Adrenal gland (tissue), 12 donors: ENCODE data around the gene APBA2. TPM values are rescaled to one million over a fixed set of nuclear protein-coding genes. Genes with fewer than 3 reads are reported as not detected.
A peak's percentile ranks its signal among the peaks of the same experiment; 100 is the strongest.

Experiments used
- DNase-seq, 7 donors: peaks; one replicate each; pipeline ENCODE4 v3.0.0-alpha.2; 2019 to 2020
- H3K27ac ChIP-seq, 5 donors: fragments of 200-600 bp; sonication (generic) in 4 of 5; 1 replicate in 3 of 5; 2 replicates in 2 of 5; pipeline versions ENCODE4 v1.5.1 to v1.8.0; 2016 to 2020; ENCODE audit warnings: mild to moderate bottlenecking in 1 of 5
- H3K27me3 ChIP-seq: fragments of 200-600 bp; 2 replicates; pipeline ENCODE4 v1.8.0; 2021
- H3K36me3 ChIP-seq, 2 donors: fragments of 200-600 bp; replicated peaks in 1 of 2; 1 replicate in 1 of 2; 2 replicates in 1 of 2; pipeline versions ENCODE4 v1.5.1 to v1.8.0; 2018 to 2022
- H3K4me1 ChIP-seq, 2 donors: fragments of 200-600 bp; replicated peaks in 1 of 2; 1 replicate in 1 of 2; 2 replicates in 1 of 2; pipeline versions ENCODE4 v1.5.1 to v1.8.0; 2018 to 2021
- H3K4me3 ChIP-seq, 4 donors: fragments of 200-600 bp; sonication (generic) in 3 of 4; one replicate each; pipeline ENCODE4 v1.5.1; 2016 to 2018
- H3K9me3 ChIP-seq, 3 donors: fragments of 200-600 bp; sonication (generic) in 1 of 3; replicated peaks in 1 of 3; 1 replicate in 2 of 3; 2 replicates in 1 of 3; pipeline versions ENCODE4 v1.5.1 to v1.8.0; 2016 to 2021
- CTCF ChIP-seq, 6 experiments: fragments of 450-650 bp in 4 of 6; fragments of 200-600 bp in 2 of 6; sonication (generic) in 1 of 6; IDR thresholded peaks; 1 replicate in 5 of 6; 2 replicates in 1 of 6; pipeline versions ENCODE4 v1.5.1 to v1.8.0; 2016 to 2021; ENCODE audit warnings: antibody characterized with exemption in 6 of 6, mild to moderate bottlenecking in 2 of 6, moderate library complexity in 1 of 6
- POLR2A ChIP-seq, 2 donors: fragments of 450-650 bp; IDR thresholded peaks; one replicate each; pipeline ENCODE4 v1.6.1; 2017; ENCODE audit warnings: antibody characterized with exemption in 2 of 2, mild to moderate bottlenecking in 2 of 2, moderate library complexity in 1 of 2
- WGBS, 4 donors: extraction: QIAGEN DNeasy Blood & Tissue Kit in 2 of 4; methylation state at CpG; one replicate each; pipeline versions ENCODE4 v1.1.5 to v1.1.7; 2013 to 2017; 5-methylcytosine and 5-hydroxymethylcytosine counted together
- intact Hi-C, 2 donors: fragments of 100-400 bp; cut with DNase I; formaldehyde crosslinking; loops; one replicate each; pipeline versions ENCODE4 v1.14.1 to v1.15.0; 2022 to 2023
- polyA plus RNA-seq, 3 donors: library from polyadenylated mRNA; stranded (reverse); fragments of 200-250 nt in 2 of 3; fragments of 350-450 nt in 1 of 3; fragmentation: Illumina TruSeq in 1 of 3; extraction: RNeasy Lipid Tissue Mini Kit (QIAGEN cat#74804) in 1 of 3; gene quantifications; one replicate each; pipeline ENCODE4 v1.2.3, GENCODE V29; 2013 to 2014
- total RNA-seq, 9 donors: library from RNA; depleted of rRNA in 4 of 9; stranded (reverse); fragments of >200 nt in 4 of 9; fragments of 120-200 nt in 1 of 9; fragmentation: NEBNext Ultra II Directional in 1 of 9; extraction: Animal tissue kit (Norgen Biotek cat#: 25700) in 1 of 9; gene quantifications; one replicate each; pipeline versions ENCODE4 v1.1.0 to v1.2.4, GENCODE V29; 2013 to 2023
- donor health status: healthy with polysubstance abuse.
- donor health status: Bipolar disorder and iron deficiency.
- donor health status: DM: yes; HTN: yes; CAD: no.
- donor health status: DM: no; HTN: no; CAD: no.
- donor health status: DM: no; HTN: no; CAD: no.
- donor health status: DM: yes; HTN: yes; CAD: no.

The APBA2 gene
- total and polyA plus RNA-seq, 12 donors, result 2.1 to 13.2 (median 4.7) TPM

DNA sequence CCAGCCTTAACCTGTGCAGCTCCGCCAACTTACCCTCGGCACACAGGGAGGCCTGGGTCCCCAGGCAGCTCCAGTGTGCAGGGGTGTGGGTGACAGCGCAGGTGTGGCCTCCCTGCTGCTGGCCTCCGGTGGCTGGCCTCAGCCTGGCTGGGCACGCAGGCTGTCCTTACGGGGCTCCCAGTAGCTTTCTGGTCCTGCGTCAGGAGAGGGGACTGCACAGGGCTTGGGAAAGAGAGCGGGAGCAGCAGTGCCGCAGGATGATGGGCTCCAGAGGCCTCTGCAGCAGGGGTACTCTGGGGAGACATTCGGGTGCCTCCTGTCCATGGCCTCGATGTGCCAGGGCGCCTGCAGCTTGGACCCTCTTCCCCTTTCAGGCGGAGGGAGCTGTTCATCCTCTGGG, 9.4 kb downstream of the APBA2 start:
- DNase-seq, result no peak
- intact Hi-C loops, result no loop called here
- H3K27ac ChIP-seq, result no peak overlapping the region
- 87 to 100% (median 91%) methylated on average over 3 to 13 of the region's 13 CpGs for WGBS, 4 donors
- no peaks in the 10 kb centered on the region for H3K4me1 ChIP-seq
- H3K9me3 ChIP-seq, result no peaks in the 10 kb centered on the region
- no peak overlapping the region for H3K4me3 ChIP-seq
- H3K36me3 ChIP-seq, result no peaks in the 10 kb centered on the region
- TF ChIP-seq POLR2A (IDR thresholded peaks at IDR 0.05), result no peak
- no peak for TF ChIP-seq CTCF (IDR thresholded peaks at IDR 0.05)
- H3K27me3 ChIP-seq, result no peaks in the 10 kb centered on the region

- intact Hi-C loops, result no loop called here
- no peak for TF ChIP-seq POLR2A (IDR thresholded peaks at IDR 0.05)
- TF ChIP-seq CTCF (IDR thresholded peaks at IDR 0.05), result no peak
- no peaks in the 10 kb centered on the region for H3K36me3 ChIP-seq
- H3K4me3 ChIP-seq, result no peak overlapping the region
- 81 to 96% (median 88%) methylated on average over 5 to 6 of the region's 6 CpGs for WGBS, 4 donors
- H3K9me3 ChIP-seq, result no peaks in the 10 kb centered on the region
- H3K4me1 ChIP-seq, result no peaks in the 10 kb centered on the region
- H3K27me3 ChIP-seq, result no peaks in the 10 kb centered on the region
- no peak for DNase-seq
- H3K27ac ChIP-seq, result no peak overlapping the region
Measured at GRCh38 chr15:28895566-28895965, 9.8 kb downstream of the APBA2 start.

DNA sequence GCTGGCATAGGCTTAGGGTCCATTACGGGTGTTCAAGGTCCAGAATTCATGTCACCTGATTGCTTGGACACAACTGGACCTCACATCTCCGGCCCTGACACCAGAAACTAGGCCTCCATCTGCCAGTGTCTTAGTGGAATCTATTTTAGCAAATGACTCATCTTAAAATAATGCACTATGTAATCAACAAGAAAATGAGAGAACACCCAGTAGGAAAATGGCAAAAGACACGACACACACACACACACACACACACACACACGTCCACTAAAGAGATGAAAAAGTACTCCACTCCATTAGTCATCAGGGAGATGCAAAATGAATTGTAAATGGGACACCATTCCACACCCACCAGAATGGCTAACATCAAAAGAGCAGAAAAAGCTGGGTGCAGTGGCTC, 11.2 kb downstream of the APBA2 start:
- no peak overlapping the region for H3K4me3 ChIP-seq
- WGBS, 4 donors, result 39 to 46% (median 42%) methylated on average over 4 of the region's 4 CpGs
- H3K4me1 ChIP-seq, result no peaks in the 10 kb centered on the region
- no peaks in the 10 kb centered on the region for H3K36me3 ChIP-seq
- intact Hi-C loops, result no loop called here
- H3K27ac ChIP-seq, result no peak overlapping the region
- DNase-seq, result peak in 4 of 7 donors; percentile 21 to 50 (median 34)
- TF ChIP-seq CTCF (IDR thresholded peaks at IDR 0.05) (no peak), POLR2A (IDR thresholded peaks at IDR 0.05) (no peak)
- H3K27me3 ChIP-seq, result no peaks in the 10 kb centered on the region
- no peaks in the 10 kb centered on the region for H3K9me3 ChIP-seq

DNA sequence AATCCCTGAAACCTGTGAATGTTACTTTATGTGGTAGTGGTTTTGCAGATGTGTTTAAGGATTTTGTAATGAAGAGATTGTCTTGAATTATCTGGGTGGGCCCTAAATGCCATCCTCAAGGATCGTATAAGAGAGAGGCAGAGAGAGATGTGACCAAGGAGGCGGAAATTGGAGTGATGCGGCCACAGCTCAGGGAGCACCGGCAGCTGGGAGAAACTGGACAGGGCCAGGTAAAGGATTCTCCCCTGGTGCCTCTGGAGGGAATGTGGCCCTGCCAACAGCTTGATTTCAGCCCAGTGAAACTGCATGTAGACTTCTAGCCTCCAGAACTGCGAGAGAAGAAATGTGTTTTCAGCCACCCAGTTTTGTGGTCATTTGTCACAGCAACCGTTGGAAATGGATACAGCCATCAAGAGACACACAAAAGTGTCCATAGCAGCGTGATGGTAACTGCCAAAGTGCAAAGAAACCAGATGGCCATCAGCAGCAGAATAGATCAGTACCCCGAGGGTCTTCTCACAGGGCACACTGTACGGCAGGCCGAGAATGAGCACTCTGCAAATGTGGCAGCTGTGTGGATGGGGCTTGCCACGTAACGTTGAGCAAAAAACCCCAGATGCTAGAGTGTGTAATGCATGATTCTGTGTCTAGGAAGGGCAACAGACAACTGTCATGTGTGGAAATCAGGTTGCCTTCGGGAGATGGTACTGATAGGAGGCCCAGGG, 12.2 kb downstream of the APBA2 start:
- no peak for DNase-seq

More for the DNA sequence above, 12.2 kb downstream of the APBA2 start:
- no peak overlapping the region for H3K27ac ChIP-seq
- WGBS, 4 donors, result 80 to 91% (median 87%) methylated on average over 13 of the region's 13 CpGs
- H3K9me3 ChIP-seq, result no peaks in the 10 kb centered on the region
- H3K4me1 ChIP-seq, result no peaks in the 10 kb centered on the region
- H3K4me3 ChIP-seq, result no peak overlapping the region
- no peaks in the 10 kb centered on the region for H3K27me3 ChIP-seq
- no peaks in the 10 kb centered on the region for H3K36me3 ChIP-seq
- TF ChIP-seq CTCF (IDR thresholded peaks at IDR 0.05) (no peak), POLR2A (IDR thresholded peaks at IDR 0.05) (no peak)
- intact Hi-C loops, result no loop called here
